H1 (cell line): ENCODE data around the gene TEX22. TPM values are rescaled to one million over a fixed set of nuclear protein-coding genes. Genes with fewer than 3 reads are reported as not detected.

Experiments
- CHD7 ChIP-seq: fragments of 300-600 bp; sonication (generic); IDR thresholded peaks from 2 replicates; pipeline ENCODE4 v1.7.1; 2012; ENCODE audit warnings: low read length, moderate library complexity, mild to moderate bottlenecking, inconsistent platforms; ENCODE audit not compliant: insufficient replicate concordance
- EP300 ChIP-seq, 2 experiments: IDR thresholded peaks; 1 replicate in 1 of 2; 2 replicates in 1 of 2; pipeline ENCODE4 v1.6.1; 2011 to 2012; ENCODE audit warnings: low read depth in 2 of 2, low read length in 2 of 2, mild to moderate bottlenecking in 2 of 2, borderline replicate concordance in 1 of 2, inconsistent platforms in 1 of 2, moderate library complexity in 1 of 2
- HDAC6 ChIP-seq: IDR thresholded peaks from one replicate; pipeline ENCODE4 v1.7.1; 2012; ENCODE audit warnings: low read depth, mild to moderate bottlenecking, inconsistent platforms, low read length, moderate library complexity
- TBP ChIP-seq: IDR thresholded peaks from 2 replicates; pipeline ENCODE4 v1.6.1; 2011; ENCODE audit warnings: low read depth, low read length, improper control_type of control experiment
- TCF12 ChIP-seq: IDR thresholded peaks from 2 replicates; pipeline ENCODE4 v1.6.1; 2011; ENCODE audit warnings: low read depth, mild to moderate bottlenecking, low read length
- polyA plus RNA-seq, 7 experiments: library from polyadenylated mRNA; depleted of rRNA in 3 of 7; stranded (reverse) in 5 of 7; unstranded in 2 of 7; fragments of >200 nt in 5 of 7; fragments of 200-250 nt in 2 of 7; gene quantifications; 1 replicate in 5 of 7; 2 replicates in 1 of 7; 4 replicates in 1 of 7; pipeline versions ENCODE4 v1.2.1 to v1.2.3, GENCODE V29; 2011 to 2013; ENCODE audit warnings: missing spikeins in 2 of 7, mixed read lengths in 2 of 7
- total RNA-seq: library from RNA; stranded (reverse); fragmentation: NEBNext Ultra II Directional; extraction: Animal tissue kit (Norgen Biotek cat#: 25700); gene quantifications from 2 replicates; pipeline ENCODE4 v1.2.1, GENCODE V29; 2021

Gene TEX22
- total and polyA plus RNA-seq, 2 of the 8 experiments (the other 6 are each of a cell fraction or from before 2014, with no cell fraction given), result 0.24 to 0.39 TPM

DNA sequence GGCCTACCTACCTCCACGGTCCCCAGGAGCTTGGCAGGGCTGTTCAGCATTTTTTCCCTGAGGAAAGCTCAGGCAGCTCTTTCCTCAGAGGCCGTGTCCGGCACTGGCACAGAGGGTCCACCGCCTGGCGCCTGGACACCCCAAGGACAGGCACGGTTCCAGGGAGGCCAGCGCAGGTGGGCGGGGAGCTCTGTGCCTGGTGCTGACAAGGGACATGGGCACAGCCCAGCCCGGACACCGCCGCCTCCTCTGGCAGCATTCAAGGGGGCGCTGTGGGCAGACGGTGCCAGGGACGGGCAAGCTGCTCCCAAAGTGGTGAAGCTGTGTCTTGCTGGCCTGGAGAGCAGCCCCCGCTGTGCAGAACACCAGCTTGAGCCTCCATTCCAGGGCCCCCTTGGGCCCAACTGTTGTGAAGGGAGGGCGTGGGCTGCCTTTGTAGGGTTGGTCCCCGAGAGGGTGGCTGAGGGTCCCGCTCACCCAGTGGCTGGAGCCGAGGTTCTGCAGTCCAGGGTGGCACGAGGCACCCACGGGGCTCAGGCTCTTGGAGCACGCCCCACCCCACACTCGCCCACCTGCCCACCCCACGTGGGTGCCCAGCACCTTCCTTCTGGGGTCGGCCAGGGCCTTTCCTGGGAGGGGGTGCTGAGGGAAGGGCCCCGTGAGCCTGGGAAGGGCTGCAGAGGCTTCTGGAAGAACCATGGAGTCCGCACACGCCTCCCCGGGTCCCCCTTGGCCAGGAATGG lies 29.3 kb upstream of the TEX22 start (continued):
- TF ChIP-seq CHD7 (no peak), HDAC6 (no peak), EP300 (IDR thresholded peaks at IDR 0.05; ENCODE audit: borderline replicate concordance in 1 of 2, low read depth in 2 of 2, low read length in 2 of 2) (no peak), TBP (no peak), TCF12 (no peak)
